WTC11 (cell line): ENCODE measurements around the gene GALP. TPM values are rescaled to one million over a fixed set of nuclear protein-coding genes. Genes with fewer than 3 reads are reported as not detected.

Source experiments
- ATAC-seq: fragments of 200-7000 bp; cut with Tn5 transposase; 2 replicates; pipeline ENCODE4 v1.10.0; 2021; ENCODE audit warnings: mild to moderate bottlenecking, moderate library complexity
- CTCF ChIA-PET: fragments of 300-600 bp; sonication (Branson Sonifier 250); formaldehyde crosslinking; loops from one replicate; lab custom pipeline; 2021; ENCODE audit warnings: antibody characterized with exemption; lab: Charles Lee
- POLR2A ChIA-PET: fragments of 350-600 bp; sonication (Branson Sonifier 250); formaldehyde crosslinking; loops from one replicate; lab custom pipeline; 2021; ENCODE audit warnings: antibody characterized with exemption; lab: Charles Lee
- DNase-seq: peaks from one replicate; pipeline ENCODE4 v3.0.0; 2021; ENCODE audit warnings: low spot score
- H3K27ac Mint-ChIP-seq: 2 replicates; pipeline ENCODE4 v1.8.0; 2021; ENCODE audit warnings: mixed read lengths
- H3K27me3 Mint-ChIP-seq: 2 replicates; pipeline ENCODE4 v1.8.0; 2021; ENCODE audit warnings: low read depth, mild to moderate bottlenecking, moderate library complexity, mixed read lengths
- H3K36me3 Mint-ChIP-seq: 2 replicates; pipeline ENCODE4 v1.8.0; 2021; ENCODE audit warnings: mixed read lengths
- H3K4me1 Mint-ChIP-seq: 2 replicates; pipeline ENCODE4 v1.8.0; 2022; ENCODE audit warnings: mixed read lengths
- H3K4me3 Mint-ChIP-seq: 2 replicates; pipeline ENCODE4 v1.8.0; 2021; ENCODE audit warnings: mild to moderate bottlenecking, moderate library complexity, mixed read lengths
- H3K9me3 Mint-ChIP-seq: 2 replicates; pipeline ENCODE4 v1.8.0; 2021; ENCODE audit warnings: mixed read lengths
- ATF1 ChIP-seq: sonication (generic); formaldehyde crosslinking; IDR thresholded peaks from 2 replicates; pipeline ENCODE4 v1.8.1; 2023; ENCODE audit warnings: mild to moderate bottlenecking, moderate library complexity, missing genetic modification reagents
- ELF4 ChIP-seq: sonication (generic); formaldehyde crosslinking; IDR thresholded peaks from 2 replicates; pipeline ENCODE4 v1.8.1; 2022; ENCODE audit warnings: low read depth, mild to moderate bottlenecking, moderate library complexity, missing genetic modification reagents
- EMX1 ChIP-seq: fragments of 250-450 bp; sonication (Bioruptor Pico); IDR thresholded peaks from 2 replicates; pipeline ENCODE4 v1.8.0; 2021; ENCODE audit warnings: mild to moderate bottlenecking
- ETV6 ChIP-seq: sonication (generic); formaldehyde crosslinking; IDR thresholded peaks from 2 replicates; pipeline ENCODE4 v1.8.1; 2022; ENCODE audit warnings: mild to moderate bottlenecking, missing genetic modification reagents
- KAT7 ChIP-seq: sonication (generic); formaldehyde crosslinking; IDR thresholded peaks from 2 replicates; pipeline ENCODE4 v1.8.1; 2023; ENCODE audit warnings: missing genetic modification reagents, mild to moderate bottlenecking, borderline replicate concordance
- MXD4 ChIP-seq: fragments of 250-450 bp; sonication (Bioruptor Pico); IDR thresholded peaks from 2 replicates; pipeline ENCODE4 v1.8.0; 2021; ENCODE audit warnings: mild to moderate bottlenecking, moderate library complexity, borderline replicate concordance
- NFATC4 ChIP-seq: fragments of 250-450 bp; sonication (Bioruptor Pico); IDR thresholded peaks from 2 replicates; pipeline ENCODE4 v1.9.0; 2021; ENCODE audit warnings: mild to moderate bottlenecking
- NR2C2 ChIP-seq: sonication (generic); formaldehyde crosslinking; IDR thresholded peaks from 2 replicates; pipeline ENCODE4 v1.8.0; 2022; ENCODE audit warnings: mild to moderate bottlenecking, missing genetic modification reagents
- PRRX2 ChIP-seq: fragments of 250-450 bp; sonication (Bioruptor Pico); IDR thresholded peaks from 2 replicates; pipeline ENCODE4 v1.8.0; 2021; ENCODE audit warnings: mild to moderate bottlenecking
- SMAD3 ChIP-seq: sonication (generic); formaldehyde crosslinking; IDR thresholded peaks from 2 replicates; pipeline ENCODE4 v1.8.0; 2022; ENCODE audit warnings: missing genetic modification reagents, mild to moderate bottlenecking, borderline replicate concordance
- TEAD1 ChIP-seq: sonication (generic); formaldehyde crosslinking; IDR thresholded peaks from 2 replicates; pipeline ENCODE4 v1.8.0; 2022; ENCODE audit warnings: mild to moderate bottlenecking, missing genetic modification reagents
- TP53 ChIP-seq: sonication (generic); formaldehyde crosslinking; IDR thresholded peaks from 2 replicates; pipeline ENCODE4 v1.8.1; 2023; ENCODE audit warnings: mild to moderate bottlenecking, missing genetic modification reagents
- ZNF263 ChIP-seq: sonication (generic); formaldehyde crosslinking; IDR thresholded peaks from 2 replicates; pipeline ENCODE4 v1.8.1; 2022; ENCODE audit warnings: low read depth, mild to moderate bottlenecking, moderate library complexity, missing genetic modification reagents
- ZNF423 ChIP-seq: fragments of 250-450 bp; sonication (Bioruptor Pico); IDR thresholded peaks from 2 replicates; pipeline ENCODE4 v2.1.2; 2022; ENCODE audit warnings: mild to moderate bottlenecking, moderate library complexity
- total RNA-seq: library from RNA; stranded (reverse); gene quantifications from 3 replicates; pipeline ENCODE4 v1.2.3, GENCODE V29; 2021
- TF ChIP-seq, protein P1 (sequence below): sonication (generic); formaldehyde crosslinking; IDR thresholded peaks from 2 replicates; pipeline ENCODE4 v1.8.0; 2023; ENCODE audit warnings: mild to moderate bottlenecking, missing genetic modification reagents
- TF ChIP-seq, protein P2 (sequence below): fragments of 250-450 bp; sonication (Bioruptor Pico); IDR thresholded peaks from 2 replicates; pipeline ENCODE4 v1.8.0; 2021; ENCODE audit warnings: mild to moderate bottlenecking
- TF ChIP-seq, protein P3 (sequence below): fragments of 250-450 bp; sonication (Bioruptor Pico); IDR thresholded peaks from 2 replicates; pipeline ENCODE4 v1.9.0; 2021; ENCODE audit warnings: mild to moderate bottlenecking
- TF ChIP-seq, protein P4 (sequence below): sonication (generic); formaldehyde crosslinking; IDR thresholded peaks from 2 replicates; pipeline ENCODE4 v1.8.1; 2022; ENCODE audit warnings: mild to moderate bottlenecking, moderate library complexity, missing genetic modification reagents

Gene GALP
- total RNA-seq, 1 experiment from 2014 or later, result not detected

DNA sequence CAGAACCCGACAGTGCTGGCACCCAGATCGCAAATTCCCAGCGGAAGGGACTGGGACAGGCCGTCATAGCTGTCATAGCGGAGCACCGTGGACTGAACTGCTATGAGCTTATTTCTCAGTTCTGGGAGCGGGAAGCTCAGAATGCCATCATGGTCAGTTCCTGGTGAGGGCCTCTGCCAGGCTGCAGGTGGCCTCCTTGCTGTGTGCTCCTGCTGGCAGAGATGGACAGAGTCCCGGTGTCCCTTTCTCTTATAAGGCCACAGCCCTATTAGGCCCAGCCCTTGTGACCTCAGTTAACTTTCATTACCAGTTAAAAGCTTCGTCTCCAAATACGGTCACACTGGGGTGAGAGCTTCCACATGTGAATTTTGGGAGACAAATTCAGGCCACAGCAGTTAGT is 30.1 kb upstream of the GALP start:
- ATAC-seq (no peak), DNase-seq (no peak)
- H3K4me1 Mint-ChIP-seq, result peaks cover 8% of the 10 kb centered on the region; the same call in 1 of the 2 replicates
- no peak overlapping the region for H3K27ac Mint-ChIP-seq
- peaks cover 7% of the 10 kb centered on the region for H3K9me3 Mint-ChIP-seq
- peaks cover 29% of the 10 kb centered on the region for H3K36me3 Mint-ChIP-seq
- TF ChIP-seq, protein P1, sequence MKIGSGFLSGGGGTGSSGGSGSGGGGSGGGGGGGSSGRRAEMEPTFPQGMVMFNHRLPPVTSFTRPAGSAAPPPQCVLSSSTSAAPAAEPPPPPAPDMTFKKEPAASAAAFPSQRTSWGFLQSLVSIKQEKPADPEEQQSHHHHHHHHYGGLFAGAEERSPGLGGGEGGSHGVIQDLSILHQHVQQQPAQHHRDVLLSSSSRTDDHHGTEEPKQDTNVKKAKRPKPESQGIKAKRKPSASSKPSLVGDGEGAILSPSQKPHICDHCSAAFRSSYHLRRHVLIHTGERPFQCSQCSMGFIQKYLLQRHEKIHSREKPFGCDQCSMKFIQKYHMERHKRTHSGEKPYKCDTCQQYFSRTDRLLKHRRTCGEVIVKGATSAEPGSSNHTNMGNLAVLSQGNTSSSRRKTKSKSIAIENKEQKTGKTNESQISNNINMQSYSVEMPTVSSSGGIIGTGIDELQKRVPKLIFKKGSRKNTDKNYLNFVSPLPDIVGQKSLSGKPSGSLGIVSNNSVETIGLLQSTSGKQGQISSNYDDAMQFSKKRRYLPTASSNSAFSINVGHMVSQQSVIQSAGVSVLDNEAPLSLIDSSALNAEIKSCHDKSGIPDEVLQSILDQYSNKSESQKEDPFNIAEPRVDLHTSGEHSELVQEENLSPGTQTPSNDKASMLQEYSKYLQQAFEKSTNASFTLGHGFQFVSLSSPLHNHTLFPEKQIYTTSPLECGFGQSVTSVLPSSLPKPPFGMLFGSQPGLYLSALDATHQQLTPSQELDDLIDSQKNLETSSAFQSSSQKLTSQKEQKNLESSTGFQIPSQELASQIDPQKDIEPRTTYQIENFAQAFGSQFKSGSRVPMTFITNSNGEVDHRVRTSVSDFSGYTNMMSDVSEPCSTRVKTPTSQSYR (CRISPR knock-in tag), result no peak
- TF ChIP-seq ETV6 (CRISPR knock-in tag) (no peak), TP53 (CRISPR knock-in tag) (no peak), ELF4 (CRISPR knock-in tag) (no peak), ATF1 (CRISPR knock-in tag) (no peak), MXD4 (CRISPR knock-in tag) (no peak), NR2C2 (CRISPR knock-in tag) (no peak), TEAD1 (CRISPR knock-in tag) (no peak), KAT7 (CRISPR knock-in tag) (no peak), SMAD3 (CRISPR knock-in tag) (no peak), ZNF423 (CRISPR knock-in tag) (no peak), NFATC4 (CRISPR knock-in tag) (no peak), EMX1 (CRISPR knock-in tag) (no peak)
- TF ChIP-seq, protein P2, sequence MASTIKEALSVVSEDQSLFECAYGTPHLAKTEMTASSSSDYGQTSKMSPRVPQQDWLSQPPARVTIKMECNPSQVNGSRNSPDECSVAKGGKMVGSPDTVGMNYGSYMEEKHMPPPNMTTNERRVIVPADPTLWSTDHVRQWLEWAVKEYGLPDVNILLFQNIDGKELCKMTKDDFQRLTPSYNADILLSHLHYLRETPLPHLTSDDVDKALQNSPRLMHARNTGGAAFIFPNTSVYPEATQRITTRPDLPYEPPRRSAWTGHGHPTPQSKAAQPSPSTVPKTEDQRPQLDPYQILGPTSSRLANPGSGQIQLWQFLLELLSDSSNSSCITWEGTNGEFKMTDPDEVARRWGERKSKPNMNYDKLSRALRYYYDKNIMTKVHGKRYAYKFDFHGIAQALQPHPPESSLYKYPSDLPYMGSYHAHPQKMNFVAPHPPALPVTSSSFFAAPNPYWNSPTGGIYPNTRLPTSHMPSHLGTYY (CRISPR knock-in tag), result no peak
- TF ChIP-seq, protein P3, sequence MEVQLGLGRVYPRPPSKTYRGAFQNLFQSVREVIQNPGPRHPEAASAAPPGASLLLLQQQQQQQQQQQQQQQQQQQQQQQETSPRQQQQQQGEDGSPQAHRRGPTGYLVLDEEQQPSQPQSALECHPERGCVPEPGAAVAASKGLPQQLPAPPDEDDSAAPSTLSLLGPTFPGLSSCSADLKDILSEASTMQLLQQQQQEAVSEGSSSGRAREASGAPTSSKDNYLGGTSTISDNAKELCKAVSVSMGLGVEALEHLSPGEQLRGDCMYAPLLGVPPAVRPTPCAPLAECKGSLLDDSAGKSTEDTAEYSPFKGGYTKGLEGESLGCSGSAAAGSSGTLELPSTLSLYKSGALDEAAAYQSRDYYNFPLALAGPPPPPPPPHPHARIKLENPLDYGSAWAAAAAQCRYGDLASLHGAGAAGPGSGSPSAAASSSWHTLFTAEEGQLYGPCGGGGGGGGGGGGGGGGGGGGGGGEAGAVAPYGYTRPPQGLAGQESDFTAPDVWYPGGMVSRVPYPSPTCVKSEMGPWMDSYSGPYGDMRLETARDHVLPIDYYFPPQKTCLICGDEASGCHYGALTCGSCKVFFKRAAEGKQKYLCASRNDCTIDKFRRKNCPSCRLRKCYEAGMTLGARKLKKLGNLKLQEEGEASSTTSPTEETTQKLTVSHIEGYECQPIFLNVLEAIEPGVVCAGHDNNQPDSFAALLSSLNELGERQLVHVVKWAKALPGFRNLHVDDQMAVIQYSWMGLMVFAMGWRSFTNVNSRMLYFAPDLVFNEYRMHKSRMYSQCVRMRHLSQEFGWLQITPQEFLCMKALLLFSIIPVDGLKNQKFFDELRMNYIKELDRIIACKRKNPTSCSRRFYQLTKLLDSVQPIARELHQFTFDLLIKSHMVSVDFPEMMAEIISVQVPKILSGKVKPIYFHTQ (CRISPR knock-in tag), result no peak
- TF ChIP-seq, protein P4, sequence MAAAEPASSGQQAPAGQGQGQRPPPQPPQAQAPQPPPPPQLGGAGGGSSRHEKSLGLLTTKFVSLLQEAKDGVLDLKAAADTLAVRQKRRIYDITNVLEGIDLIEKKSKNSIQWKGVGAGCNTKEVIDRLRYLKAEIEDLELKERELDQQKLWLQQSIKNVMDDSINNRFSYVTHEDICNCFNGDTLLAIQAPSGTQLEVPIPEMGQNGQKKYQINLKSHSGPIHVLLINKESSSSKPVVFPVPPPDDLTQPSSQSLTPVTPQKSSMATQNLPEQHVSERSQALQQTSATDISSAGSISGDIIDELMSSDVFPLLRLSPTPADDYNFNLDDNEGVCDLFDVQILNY, result no peak
- ChIA-PET CTCF (interaction anchor here (1.2 to 1.8 kb wide), 2 partner anchors 8 to 79 kb away, joined by 4 to 12 read pairs; no protein-coding TSS in a partner anchor), POLR2A (no interaction called here)
- H3K4me3 Mint-ChIP-seq, result no peak overlapping the region
- peaks cover 2% of the 10 kb centered on the region; the same call in 1 of the 2 replicates for H3K27me3 Mint-ChIP-seq

DNA sequence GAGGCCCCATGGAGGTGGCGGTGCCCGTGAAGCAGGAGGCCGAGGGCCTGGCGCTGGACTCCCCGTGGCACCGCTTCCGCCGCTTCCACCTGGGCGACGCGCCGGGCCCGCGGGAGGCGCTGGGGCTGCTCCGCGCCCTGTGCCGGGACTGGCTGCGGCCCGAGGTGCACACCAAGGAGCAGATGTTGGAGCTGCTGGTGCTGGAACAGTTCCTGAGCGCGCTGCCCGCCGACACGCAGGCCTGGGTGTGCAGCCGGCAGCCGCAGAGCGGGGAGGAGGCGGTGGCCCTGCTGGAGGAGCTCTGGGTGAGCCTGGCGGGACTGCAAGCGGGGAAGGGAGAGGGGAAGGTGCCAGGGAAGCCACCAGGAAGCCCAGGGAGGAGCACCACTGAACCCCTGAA is 28.9 kb upstream of the GALP start:
- Mint-ChIP-seq H3K36me3 (peaks cover 29% of the 10 kb centered on the region), H3K27me3 (no peaks in the 10 kb centered on the region), H3K4me3 (no peak overlapping the region), H3K9me3 (peaks cover 7% of the 10 kb centered on the region), H3K27ac (no peak overlapping the region), H3K4me1 (peaks cover 7% of the 10 kb centered on the region; the same call in 1 of the 2 replicates)
- DNase-seq, result no peak
- CTCF ChIA-PET, result interaction anchor here (1.3 to 1.9 kb wide), 3 partner anchors 10 to 42 kb away, joined by 3 to 7 read pairs (median 4); no protein-coding TSS in a partner anchor
- POLR2A ChIA-PET, result no interaction called here
- no peak for ATAC-seq
- no peak for TF ChIP-seq PRRX2
- no peak for TF ChIP-seq ZNF263 (CRISPR knock-in tag)
